ENCODE results near the gene UNCX.

GRCh38 chr7:1281068-1281467 is 48.4 kb downstream of the UNCX start:
- TF ChIP-seq CTCF (conservative IDR thresholded peaks at IDR 0.05; ENCODE audit: low read depth, low read length): no peak
- no peak for TF ChIP-seq EZH2 (IDR thresholded peaks at IDR 0.05; ENCODE audit: borderline replicate concordance, low read depth, low read length, poor library complexity, severe bottlenecking)
